Activated T-cell treated with anti-CD3 and anti-CD28 coated beads, Interleukin-2, amount 50 U/mL, for 72 hours (primary cell): ENCODE measurements around the gene CDK2AP2. TPM values are rescaled to one million over a fixed set of nuclear protein-coding genes. Genes with fewer than 3 reads are reported as not detected.

Experiments
- total RNA-seq, 2 donors: library from RNA; stranded (reverse); gene quantifications; one replicate each; pipeline ENCODE4 v1.2.3, GENCODE V29; 2022

The CDK2AP2 gene
- total RNA-seq, 2 donors from 2014 or later, result 103 to 137 TPM

Other genes with a start within 250 kb of the CDK2AP2 start
- 100 to 1,000 TPM; 379 to 422 TPM for gene GRK2, start 241.7 kb downstream of the CDK2AP2 start, total RNA-seq
- 10 to 100 TPM; 78.5 to 90.9 TPM for gene ANKRD13D, start 218.9 kb downstream of the CDK2AP2 start, total RNA-seq
- gene SSH3, start 204.6 kb downstream of the CDK2AP2 start, total RNA-seq, result 10 to 100 TPM; 13.3 to 20.3 TPM
- gene POLD4, start 154.6 kb downstream of the CDK2AP2 start, total RNA-seq, result 10 to 100 TPM; 68.5 to 74.1 TPM
- under 1 TPM; 0.22 to 0.93 TPM for gene CLCF1, start 134.6 kb downstream of the CDK2AP2 start, total RNA-seq
- gene RAD9A, start 116.2 kb downstream of the CDK2AP2 start, total RNA-seq, result 10 to 100 TPM; 36.7 to 41.2 TPM
- 100 to 1,000 TPM; 211 to 244 TPM for gene PPP1CA, start 106.3 kb downstream of the CDK2AP2 start, total RNA-seq
- 100 to 1,000 TPM in 1 of 2 donors, 10 to 100 TPM in 1; 93.3 to 120 TPM for gene TBC1D10C, start 104.1 kb downstream of the CDK2AP2 start, total RNA-seq
- gene CARNS1, start 92.5 kb downstream of the CDK2AP2 start, total RNA-seq, result 1 to 10 TPM; 3.8 to 5.0 TPM
- gene RPS6KB2, start 79.7 kb downstream of the CDK2AP2 start, total RNA-seq, result 10 to 100 TPM; 55.0 to 56.1 TPM
- gene PTPRCAP, start 70.5 kb downstream of the CDK2AP2 start, total RNA-seq, result 100 to 1,000 TPM in 1 of 2 donors, 10 to 100 TPM in 1; 94.5 to 119 TPM
- gene CORO1B, start 64.7 kb downstream of the CDK2AP2 start, total RNA-seq, result 10 to 100 TPM; 58.2 to 91.9 TPM
- not detected for gene GPR152, start 55.4 kb downstream of the CDK2AP2 start, total RNA-seq
- 10 to 100 TPM in 1 of 2 donors, 1 to 10 TPM in 1; 8.9 to 10.4 TPM for gene CABP4, start 52.8 kb downstream of the CDK2AP2 start, total RNA-seq
- gene TMEM134, start 38.9 kb downstream of the CDK2AP2 start, total RNA-seq, result 10 to 100 TPM; 53.2 to 59.7 TPM
- gene AIP, start 25.1 kb downstream of the CDK2AP2 start, total RNA-seq, result 100 to 1,000 TPM; 172 to 184 TPM
- gene PITPNM1, start 2.8 kb downstream of the CDK2AP2 start, total RNA-seq, result 100 to 1,000 TPM in 1 of 2 donors, 10 to 100 TPM in 1; 94.3 to 118 TPM
- not detected for gene CABP2, start 15.3 kb upstream of the CDK2AP2 start, total RNA-seq
- 100 to 1,000 TPM; 199 to 215 TPM for gene GSTP1, start 75.7 kb upstream of the CDK2AP2 start, total RNA-seq
- 100 to 1,000 TPM; 220 to 244 TPM for gene NDUFV1, start 98.8 kb upstream of the CDK2AP2 start, total RNA-seq
- gene NUDT8, start 121.8 kb upstream of the CDK2AP2 start, total RNA-seq, result 10 to 100 TPM; 19.6 to 24.6 TPM
- not detected for gene TBX10, start 131.6 kb upstream of the CDK2AP2 start, total RNA-seq
- gene ACY3, start 142.6 kb upstream of the CDK2AP2 start, total RNA-seq, result under 1 TPM; 0.30 to 0.31 TPM
- gene ALDH3B2, start 166.5 kb upstream of the CDK2AP2 start, total RNA-seq, result not detected